GM19025 (cell line): ENCODE results near the gene SEPTIN10.
A peak's percentile ranks its signal among the peaks of the same experiment; 100 is the strongest.
"Not testable (repeated sequence)": the region's sequence is repeated elsewhere in the genome, so short reads cannot be mapped to it uniquely, and the experiment has no call there.

Source experiments
- ATAC-seq: cut with Tn5 transposase; IDR thresholded peaks from one replicate; pipeline ENCODE4 v1.9.1; 2021; ENCODE audit warnings: mild to moderate bottlenecking, low read depth, moderate library complexity; ENCODE audit not compliant: unreplicated experiment

SEPTIN10 gene

DNA sequence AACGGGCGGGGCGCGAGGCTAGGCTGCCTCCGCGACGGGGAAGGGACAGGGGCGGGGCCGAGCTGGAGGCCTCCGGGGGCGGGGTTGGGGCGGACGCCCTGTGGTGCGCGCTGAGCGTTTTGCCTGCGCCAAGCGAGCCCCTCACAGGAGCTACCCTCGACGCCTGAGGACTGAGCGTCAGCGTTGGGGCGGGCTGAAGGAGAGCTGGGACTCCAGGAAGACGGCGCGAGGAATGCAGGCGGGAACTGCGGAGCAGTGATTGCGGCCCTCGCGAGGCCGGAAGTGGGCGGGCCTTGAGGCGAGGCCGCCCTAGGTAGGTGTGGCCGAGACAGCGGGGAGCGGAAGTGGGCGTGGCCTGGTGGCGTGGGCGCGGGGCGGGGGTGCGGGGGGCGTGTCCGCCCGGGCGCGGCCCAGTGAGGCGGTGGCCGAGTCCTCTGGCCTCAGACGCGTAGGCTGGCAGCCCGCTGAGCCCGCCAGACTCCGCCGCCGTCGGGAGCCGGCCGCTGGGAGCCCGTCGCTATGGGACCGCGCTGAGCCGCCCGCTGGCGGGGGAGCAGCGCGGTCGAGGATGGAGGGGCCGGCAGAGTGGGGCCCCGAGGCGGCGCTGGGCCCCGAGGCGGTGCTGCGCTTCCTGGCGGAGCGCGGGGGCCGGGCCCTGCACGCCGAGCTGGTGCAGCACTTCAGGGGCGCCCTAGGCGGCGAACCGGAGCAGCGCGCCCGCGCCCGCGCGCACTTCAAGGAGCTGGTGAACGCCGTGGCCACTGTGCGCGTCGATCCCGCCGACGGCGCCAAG lies at the start of gene SEPTIN10, which contains the start of gene SOWAHC:
Gene SEPTIN10, minus strand, starts transcription at position 45 of the 793 bp plus-strand sequence. CDS start 139 bp downstream, outside the sequence.
Gene SOWAHC, plus strand, starts transcription at position 443 of the 793 bp plus-strand sequence. Its CDS starts 126 bp downstream, at position 569.
- ATAC-seq: peak; percentile 80

DNA sequence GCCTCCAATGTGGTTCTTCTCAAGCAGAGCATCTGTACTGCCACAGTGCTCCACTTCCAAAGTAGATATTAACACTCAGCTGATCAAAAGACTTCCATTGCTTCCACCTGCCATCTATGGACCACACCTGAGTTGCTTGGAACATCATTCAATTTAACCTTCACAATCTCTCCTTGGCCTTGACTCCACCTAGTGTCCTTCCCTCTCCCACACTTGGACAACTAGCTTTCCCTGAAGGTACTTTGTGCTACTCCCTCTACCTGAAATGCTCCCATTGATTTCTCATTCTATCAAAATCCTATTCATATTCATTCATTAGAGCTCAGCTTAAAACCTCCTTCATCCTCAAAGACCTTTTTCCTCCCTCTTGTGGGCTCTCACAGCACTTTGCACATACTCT lies 49.1 kb upstream of the SEPTIN10 start:
- ATAC-seq: no peak

GRCh38 chr2:109660046-109660860 lies 46.5 kb upstream of the SEPTIN10 start:
- no peak for ATAC-seq

- ATAC-seq: no peak
These were observed 45.8 kb upstream of the SEPTIN10 start for GRCh38 chr2:109659396-109660045.

DNA sequence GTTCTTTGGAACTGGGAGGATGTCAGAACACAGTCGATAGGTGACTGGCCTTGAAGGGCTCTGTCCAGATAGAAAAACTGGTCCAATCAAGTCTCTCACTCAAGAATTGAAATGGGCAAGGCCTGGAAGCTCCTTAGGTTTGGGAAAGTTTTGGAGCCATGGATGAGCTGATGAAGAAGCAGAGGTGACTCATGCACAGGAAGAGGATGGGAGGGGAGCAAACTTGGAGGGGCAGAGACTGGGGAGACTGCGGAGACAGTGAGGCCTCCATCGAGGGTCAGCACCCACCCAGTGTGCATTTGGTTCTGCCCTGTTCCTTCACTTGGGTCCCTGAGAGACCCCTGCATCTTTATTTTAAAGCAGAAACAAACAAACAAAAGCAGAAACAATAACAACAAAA lies 41.5 kb upstream of the SEPTIN10 start:
- no peak for ATAC-seq

DNA sequence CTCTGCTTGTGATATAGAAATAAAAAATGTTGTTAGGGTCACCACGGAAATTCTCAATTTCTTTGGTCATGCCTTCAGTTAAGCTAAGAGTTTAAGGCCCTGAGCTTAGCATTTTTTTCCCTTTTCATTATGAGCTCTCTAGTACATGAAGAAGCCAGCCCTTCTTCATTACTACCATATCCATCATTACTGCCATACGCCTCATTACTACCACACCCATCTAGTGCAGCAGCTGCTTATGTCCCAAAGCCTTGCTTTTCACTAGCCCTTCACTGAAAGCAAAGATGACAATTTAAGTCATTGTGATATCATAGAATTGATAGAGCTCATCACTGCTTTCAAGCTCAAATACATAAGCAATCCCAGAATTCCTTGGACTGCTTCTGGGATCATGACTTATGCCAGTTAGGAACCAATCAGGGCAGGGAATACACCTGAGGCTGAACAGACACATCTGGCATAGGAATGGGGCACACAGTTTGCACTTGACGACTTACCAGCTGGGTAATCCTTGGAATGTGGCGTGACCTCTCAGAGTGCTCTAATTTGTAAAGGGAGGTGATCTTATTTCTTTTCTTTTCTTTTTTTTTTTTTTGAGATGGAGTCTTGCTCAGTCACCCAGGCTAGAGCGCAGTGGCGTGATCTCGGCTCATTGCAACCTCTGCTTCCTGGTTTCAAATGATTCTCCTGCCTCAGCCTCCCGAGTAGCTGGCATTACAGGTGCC lies 40.7 kb upstream of the SEPTIN10 start:
- ATAC-seq: no peak

DNA sequence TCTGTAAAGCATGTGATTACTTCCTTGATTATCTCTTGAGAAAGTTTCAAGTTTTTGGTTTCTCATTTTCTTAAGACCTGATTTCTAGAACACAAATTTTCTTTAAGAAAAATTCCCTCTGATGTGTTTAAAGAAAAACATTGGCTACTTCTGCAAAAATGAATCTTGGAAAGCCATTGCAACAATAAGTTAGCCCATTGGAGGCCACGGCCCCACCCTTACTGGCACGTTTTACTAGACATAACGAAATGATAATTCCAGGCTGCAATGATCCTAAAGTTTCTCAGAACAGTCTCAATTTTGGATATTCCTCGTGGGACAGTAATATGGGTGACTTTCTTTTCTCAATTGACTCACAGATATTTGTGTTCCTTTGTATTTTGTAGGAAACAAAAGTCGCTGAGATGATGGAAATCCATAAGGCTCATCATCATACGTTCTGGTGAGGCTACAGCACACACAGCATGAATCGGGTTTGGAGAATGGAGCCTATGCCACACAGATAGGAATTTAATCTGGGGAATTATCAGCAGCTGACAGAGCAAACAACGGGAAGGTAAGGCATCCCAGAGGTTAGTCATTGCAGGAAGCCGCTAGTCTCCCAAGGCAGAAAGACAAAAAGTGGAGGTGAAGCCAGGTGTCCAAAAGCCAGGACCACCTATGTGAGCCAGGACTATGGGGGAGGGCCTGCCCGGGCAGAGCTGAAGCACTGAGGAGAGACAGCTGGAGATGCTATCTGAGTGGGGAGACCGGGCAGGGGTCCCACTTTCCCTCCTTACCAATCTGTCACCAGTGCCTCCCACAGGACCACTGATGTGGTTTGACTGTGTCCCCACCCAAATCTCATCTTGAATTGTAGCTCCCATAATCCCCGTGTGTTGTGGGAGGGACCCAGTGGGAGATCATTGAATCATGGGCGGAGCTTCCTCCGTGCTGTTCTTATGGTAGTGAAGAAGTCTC lies 36.2 kb upstream of the SEPTIN10 start:
- ATAC-seq: no peak

- no peak for ATAC-seq
These were observed 34.3 kb upstream of the SEPTIN10 start for GRCh38 chr2:109648041-109648527.

- ATAC-seq: no peak
These were observed 33.9 kb upstream of the SEPTIN10 start for GRCh38 chr2:109647636-109648035.

DNA sequence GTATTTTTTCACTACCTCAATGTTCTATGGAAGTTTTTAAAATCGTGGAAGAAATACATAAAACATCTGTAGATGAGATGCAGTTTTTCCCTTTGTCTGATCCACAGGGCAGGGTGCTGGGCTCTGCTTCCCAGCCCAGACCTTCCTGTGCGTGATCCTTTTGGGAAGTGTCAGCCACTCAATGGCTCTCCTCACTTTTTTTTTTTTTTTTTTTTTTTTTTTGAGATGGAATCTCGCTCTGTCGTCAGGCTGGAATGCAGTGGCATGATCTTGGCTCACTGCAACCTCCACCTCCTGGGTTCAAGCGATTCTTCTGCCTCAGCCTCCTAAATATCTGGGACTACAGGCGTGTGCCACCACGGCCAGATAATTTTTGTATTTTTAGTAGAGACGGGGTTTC lies 33.2 kb upstream of the SEPTIN10 start:
- no peak for ATAC-seq

GRCh38 chr2:109645412-109646184 lies 31.8 kb upstream of the SEPTIN10 start:
- ATAC-seq: no peak

DNA sequence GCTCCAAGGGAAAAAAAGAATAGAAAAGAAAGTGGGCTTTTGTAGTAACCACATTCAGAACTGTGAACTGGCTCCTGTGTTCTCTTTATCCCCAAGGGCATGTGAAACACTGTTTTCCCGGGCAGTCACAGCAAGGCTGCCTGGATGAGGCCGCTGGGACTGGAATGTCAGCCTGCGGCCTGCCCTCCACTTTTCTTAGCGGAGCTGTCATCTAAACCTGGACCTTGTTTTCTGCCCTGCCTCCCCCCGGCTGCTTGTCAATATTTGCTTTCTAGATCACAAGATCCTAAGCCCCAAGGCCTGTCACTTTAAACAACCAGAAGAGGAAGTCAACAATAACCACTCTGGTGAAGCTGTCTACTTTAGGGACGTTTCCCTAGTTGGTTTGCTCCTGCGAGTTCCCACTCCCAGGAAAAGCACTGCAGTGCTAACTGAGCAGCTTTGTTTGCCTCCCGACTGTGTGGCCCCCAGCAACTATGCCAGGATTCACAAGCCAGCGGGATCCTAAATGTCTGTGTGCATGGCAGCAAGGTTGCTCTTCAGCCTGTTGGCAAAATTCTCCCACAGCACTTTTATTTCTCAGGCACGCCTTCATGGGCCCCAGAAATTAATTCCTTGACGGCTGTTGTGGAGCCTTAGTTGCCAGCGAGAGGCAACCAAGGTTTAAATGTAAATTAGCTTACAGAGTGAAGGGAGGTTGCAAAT lies 31.0 kb upstream of the SEPTIN10 start:
- no peak for ATAC-seq

DNA sequence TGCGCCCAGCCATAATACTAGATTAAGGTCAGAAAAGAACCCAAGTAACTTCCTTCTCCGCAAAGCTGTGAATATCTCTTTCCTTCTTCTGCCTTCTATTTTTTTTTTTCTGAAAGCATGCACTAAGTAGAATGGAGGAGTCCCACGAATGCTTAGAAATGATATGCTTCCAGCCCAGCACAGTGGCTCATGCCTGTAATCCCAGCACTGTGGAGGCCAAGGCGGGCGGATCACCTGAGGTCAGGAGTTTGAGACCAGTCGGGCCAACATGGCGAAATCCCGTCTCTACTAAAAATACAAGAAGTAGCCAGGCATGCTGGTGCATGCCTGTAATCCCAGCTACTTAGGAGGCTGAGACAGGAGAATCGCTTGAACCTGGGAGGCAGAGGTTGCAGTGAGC lies 26.2 kb upstream of the SEPTIN10 start:
- ATAC-seq: not testable (repeated sequence)

- ATAC-seq: no peak
These were observed 25.0 kb upstream of the SEPTIN10 start for GRCh38 chr2:109638795-109639194.

- ATAC-seq: peak; percentile 78
These were observed 24.2 kb upstream of the SEPTIN10 start for GRCh38 chr2:109637749-109638570.

GRCh38 chr2:109636317-109636716 lies 22.6 kb upstream of the SEPTIN10 start:
- ATAC-seq: no peak
